NCI-H524 (cell line): Measurements from ENCODE around the gene ANXA4.

ENCODE experiments used
- DNase-seq, 2 experiments: peaks; one replicate each; lab custom pipeline; 2025; lab: John Stamatoyannopoulos, UW

Gene ANXA4

GRCh38 chr2:69846182-69847067 lies 104.5 kb downstream of the ANXA4 start:
- no peak for DNase-seq

- DNase-seq, result no peak
Observed at GRCh38 chr2:69847068-69847828, 105.3 kb downstream of the ANXA4 start.

GRCh38 chr2:69848186-69848790 lies 106.4 kb downstream of the ANXA4 start:
- DNase-seq, result no peak

GRCh38 chr2:69858261-69858660 lies 116.3 kb downstream of the ANXA4 start:
- DNase-seq, result no peak

GRCh38 chr2:69863298-69863697 lies 121.4 kb downstream of the ANXA4 start:
- peak in 1 of 2 experiments; percentile 16 for DNase-seq
